Left kidney (tissue), 2 donors: ENCODE data around the gene LIFR. TPM values are rescaled to one million over a fixed set of nuclear protein-coding genes. Genes with fewer than 3 reads are reported as not detected.
"Not testable (repeated sequence)": the region's sequence is repeated elsewhere in the genome, so short reads cannot be mapped to it uniquely, and the experiment has no call there.

Source experiments
- DNase-seq: peaks from one replicate; pipeline ENCODE4 v3.0.0-alpha.2; 2013
- polyA plus RNA-seq: library from polyadenylated mRNA; unstranded; fragments of 120-200 nt; gene quantifications from one replicate; pipeline ENCODE4 v1.2.1, GENCODE V29; 2013; ENCODE audit not compliant: insufficient read length

LIFR gene
- polyA plus RNA-seq, 1 donor = 87.7 TPM

- DNase-seq = no peak
Observed at GRCh38 chr5:38582293-38582974, 26.0 kb upstream of the LIFR start.

- DNase-seq = no peak
Observed at GRCh38 chr5:38581597-38581996, 25.2 kb upstream of the LIFR start.

GRCh38 chr5:38579105-38579504, 22.7 kb upstream of the LIFR start:
- no peak for DNase-seq

- DNase-seq = no peak
Observed at GRCh38 chr5:38576961-38577684, 20.7 kb upstream of the LIFR start.

- no peak for DNase-seq
Observed at GRCh38 chr5:38576442-38576841, 20.0 kb upstream of the LIFR start.

- no peak for DNase-seq
Observed at GRCh38 chr5:38575476-38575875, 19.0 kb upstream of the LIFR start.

- no peak for DNase-seq
Observed at GRCh38 chr5:38574009-38574408, 17.6 kb upstream of the LIFR start.

- no peak for DNase-seq
Observed at GRCh38 chr5:38573521-38573920, 17.1 kb upstream of the LIFR start.

- no peak for DNase-seq
Observed at GRCh38 chr5:38569180-38569579, 12.7 kb upstream of the LIFR start.

GRCh38 chr5:38567306-38567705, 10.9 kb upstream of the LIFR start:
- DNase-seq = not testable (repeated sequence)

GRCh38 chr5:38563624-38564023, 7.2 kb upstream of the LIFR start:
- no peak for DNase-seq

GRCh38 chr5:38562444-38563210, 6.2 kb upstream of the LIFR start:
- no peak for DNase-seq

- no peak for DNase-seq
Observed at GRCh38 chr5:38559428-38559827, 3.0 kb upstream of the LIFR start.

GRCh38 chr5:38557792-38558191, 1.3 kb upstream of the LIFR start:
- DNase-seq = no peak

- DNase-seq = no peak
Observed at GRCh38 chr5:38557308-38557710, 863 bp upstream of the LIFR start.

- no peak for DNase-seq
Observed at GRCh38 chr5:38556088-38556598, 303 bp downstream of the LIFR start.

- DNase-seq = no peak
Observed at GRCh38 chr5:38555354-38556087, 925 bp downstream of the LIFR start.

- DNase-seq = no peak
Observed at GRCh38 chr5:38554861-38555260, 1.6 kb downstream of the LIFR start.

- DNase-seq = no peak
Observed at GRCh38 chr5:38554403-38554802, 2.0 kb downstream of the LIFR start.

- no peak for DNase-seq
Observed at GRCh38 chr5:38553001-38553521, 3.4 kb downstream of the LIFR start.

- DNase-seq = no peak
Observed at GRCh38 chr5:38551030-38552017, 5.1 kb downstream of the LIFR start.
